Ishikawa (cell line): ENCODE results near the gene WDR43.

Experiments used
- CEBPB ChIP-seq: IDR thresholded peaks from 2 replicates; pipeline ENCODE4 v1.6.1; 2012
- EGR1 ChIP-seq: IDR thresholded peaks from 2 replicates; pipeline ENCODE4 v1.6.1; 2012
- EP300 ChIP-seq: IDR thresholded peaks from 2 replicates; pipeline ENCODE4 v1.6.1; 2012; ENCODE audit warnings: borderline replicate concordance
- FOXM1 ChIP-seq: IDR thresholded peaks from 2 replicates; pipeline ENCODE4 v1.6.1; 2012; ENCODE audit warnings: low read depth, borderline replicate concordance
- NFIC ChIP-seq: IDR thresholded peaks from 2 replicates; pipeline ENCODE4 v1.6.1; 2012
- RAD21 ChIP-seq: IDR thresholded peaks from 2 replicates; pipeline ENCODE4 v1.6.1; 2012; ENCODE audit warnings: low read depth
- TAF1 ChIP-seq: IDR thresholded peaks from 2 replicates; pipeline ENCODE4 v1.6.1; 2012; ENCODE audit warnings: low read depth, mild to moderate bottlenecking
- TCF12 ChIP-seq: IDR thresholded peaks from 2 replicates; pipeline ENCODE4 v1.6.1; 2012; ENCODE audit warnings: low read depth
- YY1 ChIP-seq: IDR thresholded peaks from 2 replicates; pipeline ENCODE4 v1.6.1; 2012; ENCODE audit warnings: low read depth
- TF ChIP-seq, protein P1 (sequence below): IDR thresholded peaks from 2 replicates; pipeline ENCODE4 v1.6.1; 2012; ENCODE audit warnings: low read depth, mild to moderate bottlenecking
- TF ChIP-seq, protein P2 (sequence below): IDR thresholded peaks from 2 replicates; pipeline ENCODE4 v1.6.1; 2012
- TF ChIP-seq, protein P3 (sequence below): IDR thresholded peaks from 2 replicates; pipeline ENCODE4 v1.6.1; 2012

DNA sequence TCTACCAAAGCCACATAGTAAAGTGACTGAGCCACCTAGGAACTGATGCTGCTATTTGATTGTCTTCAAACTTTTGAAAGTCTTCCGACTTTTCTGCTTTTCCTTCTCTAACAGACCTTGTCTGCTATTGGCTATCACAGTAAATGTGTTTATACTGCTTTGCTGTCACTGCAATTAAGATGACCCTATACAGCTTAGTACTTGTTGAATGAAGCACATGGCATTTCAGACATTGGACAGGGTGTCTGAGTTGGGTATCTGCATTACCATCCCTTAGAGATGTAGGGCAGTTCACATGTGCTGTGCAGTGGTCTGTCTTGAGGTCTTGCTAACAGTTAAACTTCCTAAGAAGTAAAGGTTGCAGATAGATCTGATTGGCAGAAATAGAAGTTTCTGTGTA is 3.6 kb downstream of the WDR43 start:
- TF ChIP-seq EGR1 (no peak), TAF1 (no peak), RAD21 (no peak), YY1 (no peak), CEBPB (no peak), NFIC (no peak), EP300 (no peak), FOXM1 (no peak), TCF12 (no peak)
- TF ChIP-seq, protein P1, sequence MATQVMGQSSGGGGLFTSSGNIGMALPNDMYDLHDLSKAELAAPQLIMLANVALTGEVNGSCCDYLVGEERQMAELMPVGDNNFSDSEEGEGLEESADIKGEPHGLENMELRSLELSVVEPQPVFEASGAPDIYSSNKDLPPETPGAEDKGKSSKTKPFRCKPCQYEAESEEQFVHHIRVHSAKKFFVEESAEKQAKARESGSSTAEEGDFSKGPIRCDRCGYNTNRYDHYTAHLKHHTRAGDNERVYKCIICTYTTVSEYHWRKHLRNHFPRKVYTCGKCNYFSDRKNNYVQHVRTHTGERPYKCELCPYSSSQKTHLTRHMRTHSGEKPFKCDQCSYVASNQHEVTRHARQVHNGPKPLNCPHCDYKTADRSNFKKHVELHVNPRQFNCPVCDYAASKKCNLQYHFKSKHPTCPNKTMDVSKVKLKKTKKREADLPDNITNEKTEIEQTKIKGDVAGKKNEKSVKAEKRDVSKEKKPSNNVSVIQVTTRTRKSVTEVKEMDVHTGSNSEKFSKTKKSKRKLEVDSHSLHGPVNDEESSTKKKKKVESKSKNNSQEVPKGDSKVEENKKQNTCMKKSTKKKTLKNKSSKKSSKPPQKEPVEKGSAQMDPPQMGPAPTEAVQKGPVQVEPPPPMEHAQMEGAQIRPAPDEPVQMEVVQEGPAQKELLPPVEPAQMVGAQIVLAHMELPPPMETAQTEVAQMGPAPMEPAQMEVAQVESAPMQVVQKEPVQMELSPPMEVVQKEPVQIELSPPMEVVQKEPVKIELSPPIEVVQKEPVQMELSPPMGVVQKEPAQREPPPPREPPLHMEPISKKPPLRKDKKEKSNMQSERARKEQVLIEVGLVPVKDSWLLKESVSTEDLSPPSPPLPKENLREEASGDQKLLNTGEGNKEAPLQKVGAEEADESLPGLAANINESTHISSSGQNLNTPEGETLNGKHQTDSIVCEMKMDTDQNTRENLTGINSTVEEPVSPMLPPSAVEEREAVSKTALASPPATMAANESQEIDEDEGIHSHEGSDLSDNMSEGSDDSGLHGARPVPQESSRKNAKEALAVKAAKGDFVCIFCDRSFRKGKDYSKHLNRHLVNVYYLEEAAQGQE, result no peak
- TF ChIP-seq, protein P2, sequence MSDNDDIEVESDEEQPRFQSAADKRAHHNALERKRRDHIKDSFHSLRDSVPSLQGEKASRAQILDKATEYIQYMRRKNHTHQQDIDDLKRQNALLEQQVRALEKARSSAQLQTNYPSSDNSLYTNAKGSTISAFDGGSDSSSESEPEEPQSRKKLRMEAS, result no peak
- TF ChIP-seq, protein P3, sequence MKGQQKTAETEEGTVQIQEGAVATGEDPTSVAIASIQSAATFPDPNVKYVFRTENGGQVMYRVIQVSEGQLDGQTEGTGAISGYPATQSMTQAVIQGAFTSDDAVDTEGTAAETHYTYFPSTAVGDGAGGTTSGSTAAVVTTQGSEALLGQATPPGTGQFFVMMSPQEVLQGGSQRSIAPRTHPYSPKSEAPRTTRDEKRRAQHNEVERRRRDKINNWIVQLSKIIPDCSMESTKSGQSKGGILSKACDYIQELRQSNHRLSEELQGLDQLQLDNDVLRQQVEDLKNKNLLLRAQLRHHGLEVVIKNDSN, result no peak
